Activated naive CD8-positive, alpha-beta T cell treated with anti-CD3 and anti-CD28 coated beads for 36 hours (primary cell): Measurements from ENCODE around the gene ACP3. TPM values are rescaled to one million over a fixed set of nuclear protein-coding genes. Genes with fewer than 3 reads are reported as not detected.

Experiments used
- DNase-seq: peaks from one replicate; pipeline ENCODE4 v3.0.0; 2021
- H3K27ac Mint-ChIP-seq: one replicate; pipeline ENCODE4 v1.8.0; 2022; ENCODE audit warnings: mild to moderate bottlenecking, moderate library complexity, mixed read lengths
- H3K27me3 Mint-ChIP-seq: one replicate; pipeline ENCODE4 v1.8.0; 2022; ENCODE audit warnings: mild to moderate bottlenecking, mixed read lengths
- H3K36me3 Mint-ChIP-seq: one replicate; pipeline ENCODE4 v1.8.0; 2021; ENCODE audit warnings: mild to moderate bottlenecking, mixed read lengths
- H3K4me1 Mint-ChIP-seq: one replicate; pipeline ENCODE4 v1.8.0; 2021; ENCODE audit warnings: mixed read lengths
- H3K4me3 Mint-ChIP-seq: one replicate; pipeline ENCODE4 v1.8.0; 2022; ENCODE audit warnings: mild to moderate bottlenecking, moderate library complexity, mixed read lengths
- H3K9me3 Mint-ChIP-seq: one replicate; pipeline ENCODE4 v1.8.0; 2022; ENCODE audit warnings: mixed read lengths
- total RNA-seq, 2 experiments: library from RNA; stranded (reverse); gene quantifications; one replicate each; pipeline ENCODE4 v1.2.3, GENCODE V29; 2021

The ACP3 gene
- total RNA-seq, 2 experiments from 2014 or later, result not detected

DNA sequence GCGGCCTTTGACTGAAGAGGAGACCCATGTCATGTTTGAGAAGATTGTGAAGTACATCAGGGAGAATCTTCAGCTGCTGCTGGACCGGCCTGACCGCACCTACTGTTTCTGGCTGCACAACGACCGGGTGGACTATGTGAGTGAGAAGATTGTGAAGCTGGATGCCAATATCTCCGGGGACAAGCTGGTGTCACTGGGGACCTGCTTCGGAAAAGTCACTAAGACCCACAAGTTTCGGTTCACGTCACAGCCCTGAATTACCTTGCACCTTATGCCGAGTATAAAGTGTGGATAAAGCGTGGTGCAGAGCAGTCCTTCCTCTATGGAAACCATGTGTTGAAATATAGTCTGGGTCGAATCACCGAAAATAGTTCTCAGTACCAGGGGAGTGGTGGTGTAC, 84.0 kb downstream of the ACP3 start:
- Mint-ChIP-seq H3K36me3 (no peaks in the 10 kb centered on the region), H3K27me3 (no peaks in the 10 kb centered on the region), H3K4me3 (no peak overlapping the region), H3K4me1 (no peaks in the 10 kb centered on the region), H3K9me3 (no peaks in the 10 kb centered on the region), H3K27ac (no peak overlapping the region)
- no peak for DNase-seq

DNA sequence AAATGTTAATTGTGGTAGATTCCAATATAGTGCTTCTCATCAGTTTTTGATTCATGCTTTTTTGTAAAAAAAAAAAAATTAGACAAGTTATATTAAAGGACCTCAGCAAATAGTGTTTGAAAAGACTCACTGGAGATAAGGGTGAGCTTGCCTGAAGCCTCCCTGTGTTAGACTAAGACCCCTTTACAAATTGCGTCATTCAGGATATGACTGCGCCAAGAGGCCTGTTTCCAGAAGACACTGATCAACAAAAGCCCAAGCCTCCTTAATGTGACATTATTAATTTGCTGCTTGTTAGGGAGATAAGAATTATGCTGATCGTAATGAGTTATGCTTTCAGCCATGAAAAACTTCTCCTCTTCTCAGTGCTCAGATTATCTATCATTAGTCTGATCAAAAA, 87.1 kb downstream of the ACP3 start:
- H3K27me3 Mint-ChIP-seq, result no peaks in the 10 kb centered on the region
- H3K4me3 Mint-ChIP-seq, result no peak overlapping the region
- no peaks in the 10 kb centered on the region for H3K9me3 Mint-ChIP-seq
- no peaks in the 10 kb centered on the region for H3K4me1 Mint-ChIP-seq
- no peak overlapping the region for H3K27ac Mint-ChIP-seq
- H3K36me3 Mint-ChIP-seq, result no peaks in the 10 kb centered on the region
- no peak for DNase-seq

DNA sequence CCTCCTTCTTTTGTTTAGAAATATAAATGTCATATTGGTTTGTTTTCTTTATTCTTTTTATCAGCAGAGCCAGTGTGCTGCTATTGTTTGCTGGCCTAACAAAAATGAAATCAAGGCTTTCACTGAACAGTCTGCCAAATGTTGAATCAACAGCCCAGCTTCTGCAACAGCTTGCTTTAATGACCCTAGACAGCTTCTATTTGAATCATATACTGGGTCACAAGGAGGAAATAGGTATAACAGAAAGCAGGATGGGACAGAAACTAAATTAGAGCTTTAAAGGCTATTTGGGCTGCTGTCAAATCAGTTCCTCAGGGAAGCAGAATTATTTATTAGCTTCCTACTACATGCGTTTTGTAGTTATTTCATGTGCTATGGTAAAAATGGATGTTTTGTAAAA, 88.0 kb downstream of the ACP3 start:
- DNase-seq, result no peak
- Mint-ChIP-seq H3K9me3 (no peaks in the 10 kb centered on the region), H3K27ac (no peak overlapping the region), H3K4me3 (no peak overlapping the region), H3K27me3 (no peaks in the 10 kb centered on the region), H3K4me1 (no peaks in the 10 kb centered on the region), H3K36me3 (no peaks in the 10 kb centered on the region)

DNA sequence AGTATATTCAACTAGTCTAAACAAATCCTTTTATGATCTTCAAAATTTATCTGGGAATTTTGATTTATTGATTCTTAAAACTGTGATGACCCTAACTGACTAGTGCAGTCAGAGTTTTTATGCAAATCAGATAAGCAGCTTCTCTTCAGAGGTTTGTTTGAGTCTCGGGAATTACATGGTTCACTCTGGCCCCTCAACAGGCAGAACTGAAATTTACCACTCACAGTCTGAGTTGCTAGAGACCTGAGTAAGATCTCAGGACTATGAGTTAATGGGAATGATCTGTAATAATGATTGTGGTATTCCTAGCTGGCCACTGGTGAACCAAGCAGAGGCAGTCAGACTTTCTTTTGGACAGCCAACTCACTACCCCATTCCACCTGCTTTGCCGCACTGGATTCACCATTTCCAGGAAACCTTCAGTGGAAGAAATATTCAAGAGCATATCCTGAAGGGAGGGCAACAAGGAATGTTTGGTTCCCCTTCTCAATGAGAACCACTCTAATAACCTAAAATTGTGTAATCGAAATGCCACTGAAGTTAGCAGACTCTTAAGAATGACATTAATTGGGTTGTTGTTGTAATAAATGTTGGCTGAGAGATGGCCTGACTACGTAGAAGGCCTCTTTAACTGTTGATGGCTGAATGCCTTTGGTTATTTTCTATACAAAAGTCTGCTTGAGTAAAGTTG, 88.5 kb downstream of the ACP3 start:
- H3K9me3 Mint-ChIP-seq, result no peaks in the 10 kb centered on the region

DNA sequence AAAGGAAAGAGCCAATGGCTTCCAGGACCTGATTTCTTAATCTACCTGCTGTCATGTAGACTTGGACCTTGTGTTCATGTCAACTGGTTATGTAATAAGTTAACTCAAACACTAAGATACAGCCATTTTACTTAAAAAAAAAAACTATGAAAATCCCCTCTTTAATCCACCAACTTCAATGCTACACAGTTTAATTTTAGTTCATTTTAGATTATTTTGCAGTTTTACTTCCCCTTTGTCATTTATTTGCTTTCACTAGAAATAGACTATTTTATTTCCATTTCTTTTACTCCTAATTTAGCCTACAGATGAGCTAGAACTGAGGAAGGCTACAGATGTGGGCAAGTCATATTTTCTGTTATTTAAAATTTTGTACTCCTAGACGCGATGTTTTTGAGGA, 89.4 kb downstream of the ACP3 start:
- no peak for DNase-seq
- no peaks in the 10 kb centered on the region for H3K9me3 Mint-ChIP-seq
- no peaks in the 10 kb centered on the region for H3K4me1 Mint-ChIP-seq
- H3K27ac Mint-ChIP-seq, result no peak overlapping the region
- H3K4me3 Mint-ChIP-seq, result no peak overlapping the region
- no peaks in the 10 kb centered on the region for H3K36me3 Mint-ChIP-seq
- H3K27me3 Mint-ChIP-seq, result peaks cover 4% of the 10 kb centered on the region

More for the DNA sequence above, 88.5 kb downstream of the ACP3 start:
- no peak overlapping the region for H3K27ac Mint-ChIP-seq
- no peaks in the 10 kb centered on the region for H3K36me3 Mint-ChIP-seq
- H3K4me3 Mint-ChIP-seq, result no peak overlapping the region
- no peaks in the 10 kb centered on the region for H3K27me3 Mint-ChIP-seq
- DNase-seq, result no peak
- H3K4me1 Mint-ChIP-seq, result no peaks in the 10 kb centered on the region

DNA sequence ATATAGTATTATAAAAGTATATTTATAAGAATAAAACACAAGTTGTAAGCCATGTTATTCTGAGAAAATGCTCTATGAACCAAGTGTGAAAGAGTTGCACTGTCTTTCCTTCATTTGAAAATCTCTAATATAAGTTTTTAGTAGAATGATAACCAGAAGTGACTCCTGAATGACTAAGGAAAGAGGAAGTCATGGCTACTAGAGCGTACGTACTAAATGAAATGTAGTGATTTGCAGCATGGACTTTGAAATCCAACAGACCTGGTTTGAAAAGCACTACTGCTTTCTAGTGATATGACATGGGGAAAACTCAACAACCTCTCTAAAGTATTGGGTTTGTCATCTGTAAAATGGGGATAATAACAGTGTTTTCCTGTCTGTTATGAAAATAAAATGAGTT, 89.8 kb downstream of the ACP3 start:
- Mint-ChIP-seq H3K4me3 (no peak overlapping the region), H3K27me3 (peaks cover 4% of the 10 kb centered on the region), H3K36me3 (no peaks in the 10 kb centered on the region), H3K4me1 (no peaks in the 10 kb centered on the region), H3K27ac (no peak overlapping the region), H3K9me3 (no peaks in the 10 kb centered on the region)
- DNase-seq, result no peak

Other genes with a start within 250 kb of the ACP3 start
- gene DNAJC13, start 100.1 kb downstream of the ACP3 start, total RNA-seq, result 10 to 100 TPM; 31.4 to 32.1 TPM